Activated CD4-positive, alpha-beta T cell treated with anti-CD3 and anti-CD28 coated beads for 4 hours (primary cell): ENCODE measurements around the gene S1PR1.

Experiments
- DNase-seq, 2 donors: peaks; one replicate each; pipeline ENCODE4 v3.0.0-alpha.2; 2020

The S1PR1 gene

DNA sequence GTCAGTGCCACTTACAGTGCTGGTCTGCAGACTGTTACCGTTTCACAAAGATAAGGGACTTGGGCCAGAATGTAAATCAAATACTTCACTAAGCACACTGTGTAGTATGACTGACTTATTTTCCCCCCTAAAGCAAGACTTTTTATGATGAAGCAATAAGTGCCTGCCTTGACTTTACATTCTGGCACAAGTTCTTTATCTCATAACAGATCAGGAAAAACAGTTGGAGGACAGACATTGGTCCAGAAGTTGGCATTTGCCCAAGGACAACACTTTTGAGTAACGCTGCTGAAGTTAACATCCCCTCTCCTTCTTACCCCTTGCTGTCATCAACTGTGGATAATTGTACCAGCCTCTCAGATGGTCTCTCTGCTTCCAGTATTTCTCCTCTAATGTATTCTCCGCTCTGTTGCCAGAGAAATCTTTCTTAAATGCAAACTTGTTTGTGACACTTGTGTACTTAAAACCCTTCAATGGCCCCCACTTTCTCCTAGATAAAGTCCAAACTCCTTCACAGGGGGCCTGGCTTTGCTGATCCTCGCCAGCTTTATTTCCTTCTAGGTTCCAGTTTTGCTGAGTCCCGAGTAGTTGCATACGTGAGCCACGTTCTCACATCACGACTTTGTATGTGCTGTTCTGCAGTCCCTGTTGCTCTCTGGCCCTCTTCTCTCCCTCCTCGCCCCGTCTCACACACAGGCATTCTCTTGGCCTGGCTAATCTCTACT lies 45.7 kb downstream of the S1PR1 start:
- DNase-seq = no peak

DNA sequence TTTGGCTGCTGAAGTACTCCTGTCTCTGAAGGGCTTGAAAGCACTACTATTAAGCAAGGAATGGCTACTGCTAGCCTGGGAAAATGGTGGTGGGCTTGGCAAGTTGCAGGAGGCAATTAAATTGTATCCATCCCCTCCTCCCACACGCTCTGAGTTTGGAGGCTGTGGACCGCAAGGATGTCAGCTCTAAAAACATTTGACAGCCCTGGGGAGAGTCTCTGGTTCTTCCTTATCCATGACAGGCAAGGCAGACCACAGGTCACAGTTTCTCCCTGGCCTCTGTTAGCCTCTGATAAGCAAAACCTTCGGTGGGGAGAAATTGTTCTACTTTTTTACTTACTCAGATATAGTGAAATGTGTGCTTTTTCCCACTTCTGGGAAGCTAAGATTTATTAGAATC lies 46.6 kb downstream of the S1PR1 start:
- DNase-seq = no peak

DNA sequence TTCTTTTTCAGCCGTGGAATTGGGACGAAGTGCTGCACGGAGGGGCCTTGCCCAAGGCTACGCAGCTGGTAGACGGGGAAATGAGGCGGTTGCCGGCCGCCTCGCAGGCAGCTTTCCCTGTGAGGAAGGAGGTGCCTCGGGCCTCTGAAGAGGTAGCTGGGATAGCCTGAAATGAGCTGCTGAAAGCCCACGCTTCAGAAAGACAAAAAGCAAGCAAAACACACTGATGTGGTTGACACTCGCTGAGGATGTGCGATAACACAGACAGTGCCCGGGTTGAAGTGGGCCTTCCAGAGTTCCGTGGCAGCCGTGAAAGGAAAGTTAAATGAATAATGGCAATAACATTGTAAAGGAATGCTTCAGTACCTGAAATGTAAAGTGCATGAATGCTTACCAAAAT lies 47.2 kb downstream of the S1PR1 start:
- DNase-seq = peak; percentile 46 to 48

DNA sequence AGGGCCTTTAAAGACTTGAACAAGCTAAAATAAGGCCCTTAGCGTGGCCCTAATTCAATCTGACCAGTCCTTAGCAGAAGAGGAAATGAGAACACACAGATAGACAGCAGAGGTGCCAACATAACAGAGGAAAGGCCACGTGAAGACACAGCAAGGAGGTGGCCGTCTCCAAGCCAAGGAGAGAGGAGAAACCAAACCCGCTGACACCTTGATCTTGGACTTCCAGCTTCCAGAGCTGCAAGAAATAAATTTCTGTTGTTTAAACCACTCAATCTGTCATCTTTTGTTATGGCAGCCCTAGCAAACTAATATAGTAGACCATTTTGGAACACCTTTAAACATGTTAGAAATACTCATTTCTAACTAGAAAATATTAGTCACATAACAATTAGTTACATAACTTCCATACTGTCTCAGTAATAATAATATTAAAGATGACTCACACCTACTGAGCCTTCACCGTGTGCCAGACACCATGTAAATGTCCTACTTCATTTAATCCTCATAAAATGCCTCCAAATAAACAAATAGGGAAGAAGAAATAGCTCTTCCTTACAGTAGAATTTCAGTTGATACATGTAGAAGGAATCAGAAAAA lies 47.9 kb downstream of the S1PR1 start:
- DNase-seq = no peak

DNA sequence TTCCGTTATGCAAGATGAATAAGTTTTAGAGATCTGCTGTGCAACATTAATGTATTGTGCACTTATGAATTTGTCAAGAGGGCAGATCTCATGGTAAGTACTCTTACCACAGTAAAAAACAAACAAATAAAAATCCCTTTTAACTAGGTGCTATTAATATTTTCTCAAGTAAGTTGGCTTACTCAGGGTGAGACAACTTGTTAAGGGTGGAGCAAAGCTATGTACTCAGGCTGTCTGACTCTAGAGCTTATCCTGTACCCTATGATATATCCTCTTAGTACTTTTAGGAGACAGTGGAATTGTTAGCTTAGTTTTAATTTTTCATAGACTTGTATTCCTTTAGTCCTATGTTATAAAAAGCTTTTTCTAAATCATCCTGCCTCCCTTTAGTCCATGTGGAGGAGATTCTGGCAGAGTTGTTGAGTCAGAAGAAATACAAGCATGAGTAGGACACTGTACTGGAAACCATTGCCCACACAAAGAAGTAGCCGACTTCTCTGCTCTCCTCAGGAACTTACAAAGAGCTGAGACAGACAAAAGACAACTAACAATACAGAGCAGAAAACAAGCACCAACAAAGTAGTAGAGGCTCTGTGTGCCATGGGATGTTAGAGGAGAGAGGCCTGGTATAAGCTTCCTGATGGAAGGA lies 49.2 kb downstream of the S1PR1 start:
- no peak for DNase-seq

DNA sequence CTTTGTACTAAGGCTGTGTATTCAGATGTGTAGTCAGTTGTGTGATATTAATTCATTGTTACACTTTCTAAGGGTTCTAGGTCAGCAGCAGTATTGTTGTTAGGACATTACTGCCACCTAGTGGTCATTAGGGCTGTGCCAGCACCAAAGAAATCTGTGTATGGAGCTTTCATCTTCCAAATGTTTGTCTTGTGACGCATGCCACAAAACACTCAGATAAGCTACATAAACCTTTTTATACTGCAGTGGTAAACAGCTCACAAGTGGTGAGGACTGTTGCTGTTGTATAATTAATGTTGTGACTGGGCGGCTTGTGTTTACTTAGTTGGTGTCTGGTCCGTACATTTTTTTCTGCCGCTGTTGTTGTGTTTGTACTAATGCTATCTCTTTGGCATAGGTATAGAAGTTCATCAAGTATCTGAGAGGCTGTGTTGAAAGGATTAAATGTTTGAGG lies 51.7 kb downstream of the S1PR1 start:
- DNase-seq = peak; percentile 70 to 78

DNA sequence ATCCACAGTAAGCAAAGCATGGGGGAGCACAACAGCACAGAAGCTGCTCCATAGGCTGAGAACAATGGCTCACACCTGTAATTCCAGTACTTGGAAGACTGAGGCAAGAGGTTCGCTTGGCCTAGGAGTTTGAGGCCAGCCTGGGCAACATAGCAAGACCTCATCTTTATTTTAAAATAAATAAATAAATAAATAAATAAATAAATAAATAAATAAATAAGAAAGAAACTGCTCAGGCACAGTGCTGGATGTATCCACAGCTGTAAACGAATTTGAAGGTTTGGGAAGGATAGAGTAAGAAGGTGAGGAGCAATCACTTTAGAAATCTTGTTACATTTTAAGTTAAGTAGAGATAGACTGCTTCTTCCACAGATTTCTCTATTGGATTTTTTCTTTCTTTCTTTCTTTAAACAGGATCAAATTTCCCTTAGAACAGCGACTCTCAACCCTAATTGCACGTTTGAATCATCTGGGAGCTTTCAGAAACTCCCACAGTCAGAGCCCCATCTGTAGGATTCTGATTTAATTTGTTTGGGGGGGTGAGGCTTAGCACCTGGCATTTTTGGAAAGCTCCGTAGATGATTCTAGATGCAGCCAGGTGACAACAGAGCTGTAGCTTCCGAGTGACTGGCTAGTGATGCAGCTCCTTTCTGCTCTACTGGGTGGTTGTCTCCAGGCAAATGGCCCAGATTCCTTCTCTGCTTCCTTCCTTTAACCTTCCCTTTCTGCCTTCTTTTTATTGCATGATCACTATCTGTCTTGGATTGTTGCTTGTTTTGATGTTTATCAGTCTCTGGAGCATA lies 53.5 kb downstream of the S1PR1 start:
- DNase-seq = no peak
